ENCODE data around the gene LRCH3. TPM values are rescaled to one million over a fixed set of nuclear protein-coding genes. Genes with fewer than 3 reads are reported as not detected.

LRCH3 gene
- total RNA-seq, 1 experiment from 2014 or later: 43.1 TPM

DNA sequence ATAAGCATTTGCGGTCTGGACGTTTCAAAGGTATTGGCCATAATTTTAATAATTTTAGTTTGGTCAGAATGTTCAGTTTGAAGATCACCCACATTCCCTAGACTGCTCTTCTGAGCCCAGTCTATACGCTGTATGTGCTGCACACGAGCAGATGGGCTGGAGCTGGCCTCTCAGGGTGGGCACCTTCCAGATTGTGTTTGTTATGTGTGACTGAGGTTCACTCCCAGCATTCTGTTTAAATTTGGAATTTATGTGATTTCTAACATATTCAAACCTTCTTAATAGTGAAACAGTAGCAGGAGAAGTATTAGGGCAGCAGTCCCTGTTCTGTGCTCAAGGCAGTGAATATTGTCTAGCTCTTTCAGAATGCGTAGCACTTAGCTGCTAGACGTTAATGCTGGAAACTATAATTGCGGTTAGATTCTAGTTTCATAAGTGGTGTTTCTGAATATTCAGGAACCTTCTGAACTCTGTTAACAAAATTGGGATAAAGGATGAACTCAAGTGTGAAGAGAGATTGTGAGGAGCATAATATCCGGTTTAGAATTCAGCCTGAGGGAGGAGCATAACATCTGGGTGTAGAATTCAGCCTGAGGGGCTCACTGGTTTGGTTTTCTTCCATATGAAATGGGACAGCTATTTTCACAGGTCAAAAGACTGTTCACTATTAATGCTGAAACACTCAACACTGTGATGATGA is 90.4 kb downstream of the LRCH3 start:
- Histone ChIP-seq H3K9me2 (replicated peaks; ENCODE audit: low read length) (no peaks in the 10 kb centered on the region), H3K36me3 (ENCODE audit: low read depth, low read length) (0 out of 2 replicates have a peak, but pooled peaks cover 2% of the 10 kb centered on the region), H3K4me2 (ENCODE audit: low read length) (no peak overlapping the region), H4K20me1 (ENCODE audit: low read length) (no peaks in the 10 kb centered on the region), H3K9ac (ENCODE audit: low read length) (no peak overlapping the region), H3K9me3 (ENCODE audit: low read length) (no peaks in the 10 kb centered on the region), H3K27me3 (ENCODE audit: low read length) (no peaks in the 10 kb centered on the region), H3K4me3 (ENCODE audit: low read length) (no peak overlapping the region), H3K4me1 (ENCODE audit: insufficient read depth, low read length) (no peaks in the 10 kb centered on the region), H3F3A (ENCODE audit: low read length, unreplicated experiment) (no peaks in the 10 kb centered on the region), H3K27ac (ENCODE audit: low read length) (no peak overlapping the region), H3K79me2 (ENCODE audit: low read length) (no peaks in the 10 kb centered on the region), H2AFZ (ENCODE audit: low read length) (no peak overlapping the region)
- ChIA-PET POLR2A (ENCODE audit: unreplicated experiment) (interaction anchor here (0.7 kb wide), 1 partner anchor 16 kb away, joined by 4 read pairs; no protein-coding TSS in a partner anchor), CTCF (no interaction called here)
- DNase-seq: no peak
- TF ChIP-seq EZH2phosphoT487 (IDR thresholded peaks at IDR 0.05; ENCODE audit: borderline replicate concordance, low read length): no peak
- TF ChIP-seq, protein P1, sequence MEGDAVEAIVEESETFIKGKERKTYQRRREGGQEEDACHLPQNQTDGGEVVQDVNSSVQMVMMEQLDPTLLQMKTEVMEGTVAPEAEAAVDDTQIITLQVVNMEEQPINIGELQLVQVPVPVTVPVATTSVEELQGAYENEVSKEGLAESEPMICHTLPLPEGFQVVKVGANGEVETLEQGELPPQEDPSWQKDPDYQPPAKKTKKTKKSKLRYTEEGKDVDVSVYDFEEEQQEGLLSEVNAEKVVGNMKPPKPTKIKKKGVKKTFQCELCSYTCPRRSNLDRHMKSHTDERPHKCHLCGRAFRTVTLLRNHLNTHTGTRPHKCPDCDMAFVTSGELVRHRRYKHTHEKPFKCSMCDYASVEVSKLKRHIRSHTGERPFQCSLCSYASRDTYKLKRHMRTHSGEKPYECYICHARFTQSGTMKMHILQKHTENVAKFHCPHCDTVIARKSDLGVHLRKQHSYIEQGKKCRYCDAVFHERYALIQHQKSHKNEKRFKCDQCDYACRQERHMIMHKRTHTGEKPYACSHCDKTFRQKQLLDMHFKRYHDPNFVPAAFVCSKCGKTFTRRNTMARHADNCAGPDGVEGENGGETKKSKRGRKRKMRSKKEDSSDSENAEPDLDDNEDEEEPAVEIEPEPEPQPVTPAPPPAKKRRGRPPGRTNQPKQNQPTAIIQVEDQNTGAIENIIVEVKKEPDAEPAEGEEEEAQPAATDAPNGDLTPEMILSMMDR (conservative IDR thresholded peaks at IDR 0.05; ENCODE audit: low read depth, low read length): no peak
- no peak for TF ChIP-seq EZH2 (IDR thresholded peaks at IDR 0.05; ENCODE audit: low read length, unreplicated experiment)
- ATAC-seq: no peak
- intact Hi-C loops (cut with micrococcal nuclease): no loop called here
- no TSS peak for BruUV-seq (replicated peaks)

DNA sequence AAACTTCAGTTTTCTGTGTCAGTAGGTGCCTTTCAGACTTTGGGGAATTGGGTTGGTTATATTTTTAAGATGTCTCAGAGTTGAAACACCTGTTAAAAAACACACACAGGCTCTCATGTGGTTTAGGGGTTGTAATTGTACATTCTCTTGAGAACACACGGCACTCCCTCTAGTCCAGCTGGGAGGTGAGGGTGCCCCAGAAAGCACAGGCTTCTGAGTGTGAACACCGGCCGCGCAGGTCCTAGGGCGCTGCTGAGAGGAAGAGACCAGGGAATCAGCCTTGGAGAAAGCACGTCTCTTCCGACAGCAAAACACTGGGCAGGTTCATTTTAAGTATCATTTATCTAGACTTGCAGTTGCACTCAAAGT is 90.9 kb downstream of the LRCH3 start:
- Histone ChIP-seq H3K9me2 (replicated peaks; ENCODE audit: low read length) (no peaks in the 10 kb centered on the region), H3K9ac (ENCODE audit: low read length) (no peak overlapping the region), H3K36me3 (ENCODE audit: low read depth, low read length) (no peaks in the 10 kb centered on the region), H3K9me3 (ENCODE audit: low read length) (no peaks in the 10 kb centered on the region), H3K79me2 (ENCODE audit: low read length) (no peaks in the 10 kb centered on the region), H2AFZ (ENCODE audit: low read length) (no peak overlapping the region), H3K4me3 (ENCODE audit: low read length) (no peak overlapping the region), H3K4me2 (ENCODE audit: low read length) (no peak overlapping the region), H3K4me1 (ENCODE audit: insufficient read depth, low read length) (no peaks in the 10 kb centered on the region), H4K20me1 (ENCODE audit: low read length) (no peaks in the 10 kb centered on the region), H3K27me3 (ENCODE audit: low read length) (no peaks in the 10 kb centered on the region), H3F3A (ENCODE audit: low read length, unreplicated experiment) (no peaks in the 10 kb centered on the region), H3K27ac (ENCODE audit: low read length) (no peak overlapping the region)
- TF ChIP-seq EZH2 (IDR thresholded peaks at IDR 0.05; ENCODE audit: low read length, unreplicated experiment): no peak
- no peak for TF ChIP-seq EZH2phosphoT487 (IDR thresholded peaks at IDR 0.05; ENCODE audit: borderline replicate concordance, low read length)
- TF ChIP-seq, protein P1 (conservative IDR thresholded peaks at IDR 0.05; ENCODE audit: low read depth, low read length): no peak
- intact Hi-C loops (cut with micrococcal nuclease): no loop called here
- CTCF ChIA-PET: no interaction called here
- POLR2A ChIA-PET (ENCODE audit: unreplicated experiment): no interaction called here
- BruUV-seq (replicated peaks): no TSS peak
- DNase-seq: no peak
- ATAC-seq: no peak

DNA sequence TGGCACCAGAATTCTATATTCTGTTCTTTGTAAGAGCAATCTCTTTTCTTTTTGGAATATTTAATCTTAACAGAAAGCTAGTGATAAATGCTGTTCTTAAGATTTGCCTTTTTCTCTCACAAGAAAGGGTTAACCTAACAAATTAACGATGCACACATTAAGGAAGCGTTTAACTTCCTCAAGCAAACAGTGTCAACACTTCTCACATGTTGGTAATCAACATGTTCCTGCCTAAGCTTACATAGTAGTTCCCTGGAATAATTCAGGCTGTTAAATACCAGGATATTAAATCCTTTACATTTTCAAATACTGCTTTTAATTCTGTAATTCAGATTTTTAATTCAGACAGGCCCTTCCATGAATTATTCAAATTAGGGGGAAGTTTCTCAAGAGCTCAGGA is 91.5 kb downstream of the LRCH3 start:
- H3K9ac ChIP-seq (ENCODE audit: low read length): no peak overlapping the region
- H3K27me3 ChIP-seq (ENCODE audit: low read length): no peaks in the 10 kb centered on the region
- no peaks in the 10 kb centered on the region for H4K20me1 ChIP-seq (ENCODE audit: low read length)
- no peak overlapping the region for H3K4me3 ChIP-seq (ENCODE audit: low read length)
- H3K27ac ChIP-seq (ENCODE audit: low read length): no peak overlapping the region
- no peaks in the 10 kb centered on the region for H3K9me3 ChIP-seq (ENCODE audit: low read length)
- no peaks in the 10 kb centered on the region for H3F3A ChIP-seq (ENCODE audit: low read length, unreplicated experiment)
- no peak overlapping the region for H2AFZ ChIP-seq (ENCODE audit: low read length)
- DNase-seq: no peak
- ChIA-PET POLR2A (ENCODE audit: unreplicated experiment) (no interaction called here), CTCF (interaction anchor here (0.6 kb wide), 1 partner anchor 23 kb away, joined by 4 read pairs; no protein-coding TSS in a partner anchor)
- H3K9me2 ChIP-seq (replicated peaks; ENCODE audit: low read length): no peaks in the 10 kb centered on the region
- ATAC-seq: no peak
- no peak for TF ChIP-seq EZH2phosphoT487 (IDR thresholded peaks at IDR 0.05; ENCODE audit: borderline replicate concordance, low read length)
- TF ChIP-seq, protein P1 (conservative IDR thresholded peaks at IDR 0.05; ENCODE audit: low read depth, low read length): no peak
- no peak for TF ChIP-seq EZH2 (IDR thresholded peaks at IDR 0.05; ENCODE audit: low read length, unreplicated experiment)
- no peak overlapping the region for H3K4me2 ChIP-seq (ENCODE audit: low read length)
- no peaks in the 10 kb centered on the region for H3K4me1 ChIP-seq (ENCODE audit: insufficient read depth, low read length)
- no peaks in the 10 kb centered on the region for H3K36me3 ChIP-seq (ENCODE audit: low read depth, low read length)
- no peaks in the 10 kb centered on the region for H3K79me2 ChIP-seq (ENCODE audit: low read length)
- intact Hi-C loops (cut with micrococcal nuclease): no loop called here
- no TSS peak for BruUV-seq (replicated peaks)

Measured in PC-3 (cell line).